ENCODE measurements around the gene AKIP1.

GRCh38 chr11:8911029-8911823, at the start of gene AKIP1:
- TF ChIP-seq EZH2 (IDR thresholded peaks at IDR 0.05; ENCODE audit: borderline replicate concordance, low read depth, low read length, severe bottlenecking) (no peak), CTCF (IDR thresholded peaks at IDR 0.05; ENCODE audit: borderline replicate concordance, extremely low read depth, low read length, poor library complexity, severe bottlenecking) (no peak)

Data from DND-41 (cell line).